Spleen (tissue), 7 donors: Measurements from ENCODE around the gene CYP4F3.

Experiments
- CTCF ChIP-seq, 11 experiments: fragments of 200-600 bp in 7 of 11; fragments of 450-650 bp in 4 of 11; sonication (generic) in 4 of 11; IDR thresholded peaks in 8 of 11; conservative IDR thresholded peaks in 3 of 11; 1 replicate in 7 of 11; 2 replicates in 4 of 11; pipeline versions ENCODE4 v1.4.0 to v1.8.0; 2016 to 2021; ENCODE audit warnings: antibody characterized with exemption in 11 of 11, inconsistent platforms in 4 of 11, mild to moderate bottlenecking in 1 of 11
- POLR2A ChIP-seq, 3 donors: fragments of 450-650 bp; IDR thresholded peaks; one replicate each; pipeline ENCODE4 v1.5.1; 2017; ENCODE audit warnings: antibody characterized with exemption in 3 of 3, mild to moderate bottlenecking in 1 of 3
- donor health status: DM: no; HTN: no; CAD: no; lungs with moderate emphysema.
- donor health status: DM: no; HTN: no; CAD: no.
- donor health status: DM: no; HTN: no; CAD: no.

DNA sequence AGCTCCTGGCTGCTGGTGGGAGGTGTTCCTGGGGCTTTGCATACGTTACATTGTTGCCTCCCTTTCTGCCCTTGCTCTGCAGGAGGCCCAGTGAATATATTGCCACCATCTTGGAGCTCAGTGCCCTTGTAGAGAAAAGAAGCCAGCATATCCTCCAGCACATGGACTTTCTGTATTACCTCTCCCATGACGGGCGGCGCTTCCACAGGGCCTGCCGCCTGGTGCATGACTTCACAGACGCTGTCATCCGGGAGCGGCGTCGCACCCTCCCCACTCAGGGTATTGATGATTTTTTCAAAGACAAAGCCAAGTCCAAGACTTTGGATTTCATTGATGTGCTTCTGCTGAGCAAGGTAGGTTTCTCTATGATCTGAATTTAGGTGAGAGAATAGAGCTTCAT is 42.7 kb downstream of the CYP4F3 start:
- no peak for TF ChIP-seq POLR2A (IDR thresholded peaks at IDR 0.05)
- no peak for TF ChIP-seq CTCF (IDR thresholded peaks at IDR 0.05 in 8 of 11, conservative IDR thresholded peaks at IDR 0.05 in 3 of 11)
